Ramos (cell line): ENCODE measurements around the gene FADS2.

ENCODE experiments used
- in situ Hi-C: fragments of 300-500 bp; cut with MboI; formaldehyde crosslinking; loops from one replicate; pipeline ENCODE4 v1.14.3; 2022; ENCODE audit warnings: low sequenced_read_pairs; ENCODE audit not compliant: unreplicated experiment

FADS2 gene

DNA sequence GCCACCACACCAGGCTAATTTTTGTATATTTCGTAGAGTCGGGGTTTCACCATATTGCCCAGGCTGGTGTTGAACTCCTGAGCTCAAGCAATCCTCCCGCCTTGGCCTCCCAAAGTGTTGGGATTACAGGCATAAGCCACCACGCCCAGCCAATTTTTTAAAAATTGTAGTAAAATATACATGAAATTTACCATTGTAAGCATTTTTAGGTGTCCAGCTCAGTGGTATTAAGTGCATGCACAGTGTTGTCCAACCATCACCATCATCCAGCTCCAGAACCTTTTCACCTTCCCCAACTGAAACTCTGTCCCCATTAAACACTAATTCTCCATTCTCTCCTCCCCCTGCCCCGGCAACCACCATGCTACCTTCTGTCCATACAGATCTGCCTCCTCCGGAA, 54.8 kb downstream of the FADS2 start:
- in situ Hi-C loops, result no loop called here

- in situ Hi-C loops, result no loop called here
These were observed 55.2 kb downstream of the FADS2 start for GRCh38 chr11:61883327-61883726.

- in situ Hi-C loops, result no loop called here
These were observed 55.8 kb downstream of the FADS2 start for GRCh38 chr11:61883947-61884346.

DNA sequence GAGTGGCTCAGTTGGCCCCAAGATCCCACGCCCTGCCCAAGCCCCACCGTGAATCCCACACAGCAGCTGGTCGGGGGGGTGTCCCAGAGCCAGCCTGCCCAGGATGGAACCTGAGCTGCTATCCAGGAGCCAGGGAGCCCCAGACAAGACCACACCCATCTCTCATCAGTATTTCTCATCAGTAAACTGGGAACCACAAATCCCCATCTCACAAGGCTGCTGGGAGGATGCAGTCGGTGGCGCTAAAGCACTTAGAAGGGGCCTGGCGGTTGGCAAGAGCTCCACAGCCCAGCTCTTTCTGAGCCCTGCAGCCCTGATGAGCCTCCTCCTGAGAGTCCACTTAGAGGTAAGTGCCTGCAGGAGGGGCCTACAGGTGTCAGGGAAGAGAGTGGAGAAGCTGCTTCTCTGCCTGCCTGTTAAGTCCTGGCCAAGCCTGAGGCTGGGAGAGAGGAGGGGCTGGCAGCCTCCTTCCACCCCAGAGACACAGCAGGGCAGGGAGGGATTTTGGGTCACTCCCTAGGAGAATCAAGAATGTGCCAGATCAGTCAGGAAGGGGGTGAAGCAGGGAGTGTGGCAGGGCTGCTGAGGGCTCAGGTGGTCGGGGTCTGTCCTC, 57.2 kb downstream of the FADS2 start:
- in situ Hi-C loops, result no loop called here

DNA sequence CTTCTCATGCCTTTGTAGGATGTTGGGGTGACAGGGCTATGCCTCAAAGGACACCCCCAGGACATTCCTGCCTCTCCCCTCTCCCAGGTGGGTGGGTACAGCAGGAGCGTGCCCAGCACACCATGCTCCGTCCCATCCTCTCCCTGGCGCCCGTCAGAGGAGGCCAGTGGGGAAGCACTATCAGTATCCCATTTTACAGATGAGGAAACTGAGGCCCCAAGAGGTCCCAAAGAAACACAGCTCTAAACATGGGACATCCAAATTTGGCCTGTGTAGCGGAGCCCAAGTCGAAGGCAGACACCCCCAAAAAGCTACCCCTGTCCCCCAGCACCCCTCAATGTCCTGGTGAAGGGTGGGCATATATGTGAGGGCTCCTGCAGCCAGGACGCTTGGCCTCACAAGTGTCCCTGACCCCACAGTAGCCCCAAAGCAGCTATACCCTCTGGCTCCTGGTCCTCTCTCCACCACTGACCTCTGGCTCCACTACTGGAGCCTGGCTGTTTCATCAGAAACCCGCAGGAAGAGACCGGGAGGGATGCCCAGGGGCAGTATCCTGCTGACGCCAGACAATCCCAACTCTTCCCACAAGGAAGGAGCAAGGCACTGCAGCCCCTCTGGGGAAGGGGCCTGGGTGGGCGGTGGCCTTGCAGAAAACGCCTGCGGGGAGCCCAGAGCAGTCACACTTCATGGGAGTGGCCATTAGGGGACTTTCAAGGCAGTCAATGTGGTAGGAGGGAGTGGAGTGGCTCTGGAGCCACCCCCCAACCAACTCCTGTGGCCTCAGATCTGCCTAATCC, 57.9 kb downstream of the FADS2 start:
- in situ Hi-C loops, result no loop called here

- in situ Hi-C loops, result no loop called here
These were observed 58.5 kb downstream of the FADS2 start for GRCh38 chr11:61886643-61887042.

DNA sequence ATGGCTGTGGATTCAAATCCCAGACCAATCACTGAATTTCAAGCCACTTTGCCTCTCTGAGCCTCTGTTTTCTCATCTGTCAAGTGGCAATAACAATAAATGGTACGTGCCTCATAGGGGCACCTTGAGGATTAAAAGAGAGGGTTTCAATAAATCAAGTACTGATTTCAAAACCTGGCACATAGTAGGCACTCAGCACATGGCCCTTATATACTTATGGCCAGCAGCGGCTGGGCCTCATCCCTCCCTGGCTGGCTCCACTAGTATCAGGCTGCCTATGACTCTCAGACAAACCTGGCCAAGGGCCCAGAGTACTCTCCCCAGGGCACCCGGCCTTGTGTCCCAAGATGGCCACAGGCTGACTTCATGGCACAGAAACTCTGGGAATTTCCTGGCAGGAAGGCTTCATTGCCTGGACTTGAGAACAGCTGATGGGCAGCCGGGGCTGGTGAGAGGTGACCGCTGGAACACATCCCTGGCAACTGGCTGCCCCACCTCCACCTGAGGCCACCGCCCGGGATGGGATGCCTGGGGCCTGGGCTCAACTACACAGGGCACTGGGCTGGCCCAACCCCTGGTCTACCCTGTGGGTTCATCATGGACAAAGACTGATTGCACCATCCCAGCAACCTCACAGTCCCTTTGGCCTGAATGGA, 59.9 kb downstream of the FADS2 start:
- in situ Hi-C loops, result no loop called here

GRCh38 chr11:61888590-61888989, 60.5 kb downstream of the FADS2 start:
- in situ Hi-C loops, result no loop called here

DNA sequence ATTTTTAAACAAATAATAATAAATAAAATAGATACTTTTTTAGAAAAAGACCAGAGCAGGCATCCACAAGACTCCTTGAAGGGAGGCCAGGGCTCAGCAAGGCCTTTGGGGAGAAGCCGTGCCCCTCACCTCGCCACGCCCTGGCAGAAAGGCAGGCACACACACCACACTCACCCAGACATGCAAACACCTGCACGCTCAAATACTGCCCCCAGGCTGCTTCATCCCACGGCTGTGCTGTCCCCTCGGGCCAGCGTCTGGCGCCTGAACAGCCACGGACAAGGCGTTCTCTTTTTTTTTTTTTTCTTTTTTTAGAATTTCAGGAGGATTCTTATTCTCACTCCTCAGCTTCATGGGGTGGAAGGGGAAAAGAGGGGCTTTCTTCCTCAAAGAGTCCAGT, 61.7 kb downstream of the FADS2 start:
- in situ Hi-C loops, result loop anchor here (10.0 kb wide), 1 partner anchor 185 kb away; no protein-coding TSS in a partner anchor

- in situ Hi-C loops, result loop anchor here (10.0 kb wide), 1 partner anchor 184 kb away; no protein-coding TSS in a partner anchor
These were observed 62.6 kb downstream of the FADS2 start for GRCh38 chr11:61890529-61891330.

GRCh38 chr11:61891331-61892084, 63.4 kb downstream of the FADS2 start, which contains the start of gene FADS3:
TSS of gene FADS3 (minus strand) at chr11:61891545. CDS start at chr11:61891381, 164 bp downstream.
- in situ Hi-C loops, result loop anchor here (10.0 kb wide), 1 partner anchor 183 kb away; no protein-coding TSS in a partner anchor

- in situ Hi-C loops, result loop anchor here (10.0 kb wide), 1 partner anchor 183 kb away; no protein-coding TSS in a partner anchor
These were observed 63.9 kb downstream of the FADS2 start for GRCh38 chr11:61892085-61892370.

DNA sequence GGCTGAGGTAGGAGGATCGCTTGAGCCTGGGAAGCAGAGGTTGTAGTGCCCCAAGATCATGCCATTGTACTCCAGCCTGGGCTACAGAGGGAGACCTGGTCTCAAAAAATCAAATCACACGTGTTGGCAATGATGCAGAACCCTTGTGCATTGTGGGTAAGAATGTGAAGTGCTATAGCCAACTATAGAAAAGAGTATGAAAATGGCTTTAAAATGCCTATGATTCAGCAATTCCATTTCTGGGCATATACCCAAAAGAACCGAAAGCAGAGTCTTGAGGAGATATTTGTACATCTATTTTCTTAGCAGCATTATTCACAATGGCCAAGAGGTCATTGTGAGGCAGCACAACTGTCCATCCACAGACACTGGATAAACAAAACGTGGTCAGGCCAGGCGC, 65.9 kb downstream of the FADS2 start:
- in situ Hi-C loops, result loop anchor here (10.0 kb wide), 1 partner anchor 181 kb away; no protein-coding TSS in a partner anchor

GRCh38 chr11:61895046-61895717, 67.1 kb downstream of the FADS2 start:
- in situ Hi-C loops, result loop anchor here (5.0 to 10.0 kb wide), 2 partner anchors 180 to 212 kb away; no protein-coding TSS in a partner anchor

DNA sequence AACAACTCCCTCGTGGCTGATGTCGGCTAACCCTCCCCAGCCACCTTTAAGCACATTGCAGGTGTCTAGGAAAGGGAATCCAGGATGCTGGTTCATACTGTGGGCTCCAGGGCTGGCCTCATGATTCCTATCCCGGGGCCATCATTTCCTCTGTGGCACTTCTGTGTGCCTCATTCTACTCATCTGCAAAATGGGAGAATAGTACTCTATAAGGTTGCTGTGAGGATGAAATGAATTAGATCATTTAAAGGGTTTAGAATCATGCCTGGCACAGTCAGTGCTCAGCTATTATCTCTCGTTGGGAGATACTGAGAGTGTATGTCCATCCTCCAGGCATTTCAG, 67.6 kb downstream of the FADS2 start:
- in situ Hi-C loops, result loop anchor here (5.0 to 10.0 kb wide), 2 partner anchors 179 to 212 kb away; no protein-coding TSS in a partner anchor

- in situ Hi-C loops, result loop anchor here (5.0 to 10.0 kb wide), 2 partner anchors 178 to 210 kb away; no protein-coding TSS in a partner anchor
These were observed 68.7 kb downstream of the FADS2 start for GRCh38 chr11:61896665-61897386.

- in situ Hi-C loops, result loop anchor here (5.0 to 10.0 kb wide), 2 partner anchors 177 to 210 kb away; no protein-coding TSS in a partner anchor
These were observed 69.5 kb downstream of the FADS2 start for GRCh38 chr11:61897387-61898246.
